SK-N-MC (cell line): ENCODE measurements around the gene PLPP7.

Source experiments
- EZH2 ChIP-seq: fragments of 200-600 bp; sonication (generic); IDR thresholded peaks from one replicate; pipeline ENCODE4 v1.6.1; 2017; ENCODE audit warnings: antibody characterized with exemption
- FOXP2 ChIP-seq: optimal IDR thresholded peaks from 2 replicates; pipeline ENCODE3; 2011; ENCODE audit warnings: mild to moderate bottlenecking, moderate library complexity; ENCODE audit not compliant: insufficient read depth; ENCODE audit errors: extremely low read length, control extremely low read depth
- POLR2AphosphoS5 ChIP-seq: IDR thresholded peaks from 2 replicates; pipeline ENCODE4 v1.6.1; 2012; ENCODE audit warnings: mild to moderate bottlenecking, low read depth, low read length, borderline replicate concordance

DNA sequence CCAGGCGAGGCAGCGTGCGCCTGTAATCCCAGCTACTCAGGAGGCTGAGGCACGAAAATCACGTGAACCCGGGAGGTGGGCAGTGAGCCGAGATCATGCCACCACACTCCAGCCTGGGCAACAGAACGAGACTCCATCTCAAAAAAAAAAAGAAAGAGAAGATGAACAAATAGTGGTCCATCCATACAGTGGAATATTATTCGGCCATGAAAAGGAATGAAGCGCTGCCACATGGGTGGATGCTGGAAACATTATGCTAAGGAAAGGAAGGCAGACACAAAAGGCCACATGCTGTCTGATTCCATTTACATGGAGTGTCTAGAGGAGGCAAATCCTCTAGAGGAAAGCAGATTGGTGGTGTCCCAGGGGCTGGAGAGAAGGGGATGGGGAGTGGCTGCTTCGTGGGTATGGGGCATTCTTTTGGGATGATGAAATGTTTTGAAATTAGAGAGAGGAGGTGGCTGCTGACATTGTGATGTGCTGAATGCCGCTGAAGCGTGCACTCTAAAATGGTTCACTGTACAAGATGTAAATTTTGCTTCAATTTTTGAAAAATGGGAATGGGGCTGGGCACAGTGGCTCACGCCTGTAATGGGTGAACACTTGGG is 17.0 kb downstream of the PLPP7 start:
- TF ChIP-seq POLR2AphosphoS5 (no peak), FOXP2 (no peak), EZH2 (no peak)
